ENCODE measurements around the gene NMBR.
"Not testable (repeated sequence)": the region's sequence is repeated elsewhere in the genome, so short reads cannot be mapped to it uniquely, and the experiment has no call there.

- not testable (repeated sequence) for TF ChIP-seq EP300 (conservative IDR thresholded peaks at IDR 0.05; ENCODE audit: poor library complexity, severe bottlenecking); CTCF (IDR thresholded peaks at IDR 0.05; ENCODE audit: poor library complexity, severe bottlenecking); TAF1 (IDR thresholded peaks at IDR 0.05; ENCODE audit: low read depth); POLR2AphosphoS5 (IDR thresholded peaks at IDR 0.05); MXI1 (conservative IDR thresholded peaks at IDR 0.05; ENCODE audit: poor library complexity, severe bottlenecking); EZH2 (IDR thresholded peaks at IDR 0.05; ENCODE audit: borderline replicate concordance, insufficient read depth, low read length, poor library complexity, severe bottlenecking); RAD21 (conservative IDR thresholded peaks at IDR 0.05)
- TF ChIP-seq, protein P1, sequence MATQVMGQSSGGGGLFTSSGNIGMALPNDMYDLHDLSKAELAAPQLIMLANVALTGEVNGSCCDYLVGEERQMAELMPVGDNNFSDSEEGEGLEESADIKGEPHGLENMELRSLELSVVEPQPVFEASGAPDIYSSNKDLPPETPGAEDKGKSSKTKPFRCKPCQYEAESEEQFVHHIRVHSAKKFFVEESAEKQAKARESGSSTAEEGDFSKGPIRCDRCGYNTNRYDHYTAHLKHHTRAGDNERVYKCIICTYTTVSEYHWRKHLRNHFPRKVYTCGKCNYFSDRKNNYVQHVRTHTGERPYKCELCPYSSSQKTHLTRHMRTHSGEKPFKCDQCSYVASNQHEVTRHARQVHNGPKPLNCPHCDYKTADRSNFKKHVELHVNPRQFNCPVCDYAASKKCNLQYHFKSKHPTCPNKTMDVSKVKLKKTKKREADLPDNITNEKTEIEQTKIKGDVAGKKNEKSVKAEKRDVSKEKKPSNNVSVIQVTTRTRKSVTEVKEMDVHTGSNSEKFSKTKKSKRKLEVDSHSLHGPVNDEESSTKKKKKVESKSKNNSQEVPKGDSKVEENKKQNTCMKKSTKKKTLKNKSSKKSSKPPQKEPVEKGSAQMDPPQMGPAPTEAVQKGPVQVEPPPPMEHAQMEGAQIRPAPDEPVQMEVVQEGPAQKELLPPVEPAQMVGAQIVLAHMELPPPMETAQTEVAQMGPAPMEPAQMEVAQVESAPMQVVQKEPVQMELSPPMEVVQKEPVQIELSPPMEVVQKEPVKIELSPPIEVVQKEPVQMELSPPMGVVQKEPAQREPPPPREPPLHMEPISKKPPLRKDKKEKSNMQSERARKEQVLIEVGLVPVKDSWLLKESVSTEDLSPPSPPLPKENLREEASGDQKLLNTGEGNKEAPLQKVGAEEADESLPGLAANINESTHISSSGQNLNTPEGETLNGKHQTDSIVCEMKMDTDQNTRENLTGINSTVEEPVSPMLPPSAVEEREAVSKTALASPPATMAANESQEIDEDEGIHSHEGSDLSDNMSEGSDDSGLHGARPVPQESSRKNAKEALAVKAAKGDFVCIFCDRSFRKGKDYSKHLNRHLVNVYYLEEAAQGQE (IDR thresholded peaks at IDR 0.05; ENCODE audit: borderline replicate concordance): not testable (repeated sequence)
Measured at GRCh38 chr6:142027804-142028203, 119.1 kb downstream of the NMBR start.

Measured in neural cell (in vitro differentiated cells).